OCI-LY3 (cell line): Measurements from ENCODE around the gene NCLN.

Experiments
- EZH2phosphoT487 ChIP-seq: fragments of 200-600 bp; shearing (Covaris generic); IDR thresholded peaks from 2 replicates; pipeline ENCODE4 v1.6.1; 2018; ENCODE audit warnings: antibody characterized with exemption, mixed run types, low read depth
- TF ChIP-seq, protein P1 (sequence below): fragments of 200-600, 300-600 bp; sonication (generic); IDR thresholded peaks from 2 replicates; pipeline ENCODE4 v1.5.1; 2014; ENCODE audit warnings: antibody characterized with exemption, low read length, low read depth

DNA sequence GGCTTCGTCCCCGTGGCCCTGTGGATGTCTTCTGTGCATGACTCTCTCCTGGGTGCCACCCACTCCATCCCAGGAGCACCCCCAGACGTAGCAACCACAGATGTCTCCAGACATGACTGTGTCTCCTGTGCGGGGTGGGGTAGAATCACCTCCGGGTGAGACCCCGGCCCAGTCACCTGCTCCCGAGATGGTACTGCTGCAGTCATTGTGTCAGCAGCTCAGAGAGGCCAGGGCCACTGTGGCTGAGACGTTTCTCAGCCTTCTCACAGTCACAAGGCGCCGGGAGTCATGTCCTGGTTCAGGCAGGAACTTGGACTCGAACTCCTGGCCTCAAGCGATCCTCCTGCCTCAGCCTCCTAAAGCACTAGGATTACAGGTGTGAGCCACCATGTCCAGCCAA is 16.6 kb downstream of the NCLN start:
- TF ChIP-seq, protein P1, sequence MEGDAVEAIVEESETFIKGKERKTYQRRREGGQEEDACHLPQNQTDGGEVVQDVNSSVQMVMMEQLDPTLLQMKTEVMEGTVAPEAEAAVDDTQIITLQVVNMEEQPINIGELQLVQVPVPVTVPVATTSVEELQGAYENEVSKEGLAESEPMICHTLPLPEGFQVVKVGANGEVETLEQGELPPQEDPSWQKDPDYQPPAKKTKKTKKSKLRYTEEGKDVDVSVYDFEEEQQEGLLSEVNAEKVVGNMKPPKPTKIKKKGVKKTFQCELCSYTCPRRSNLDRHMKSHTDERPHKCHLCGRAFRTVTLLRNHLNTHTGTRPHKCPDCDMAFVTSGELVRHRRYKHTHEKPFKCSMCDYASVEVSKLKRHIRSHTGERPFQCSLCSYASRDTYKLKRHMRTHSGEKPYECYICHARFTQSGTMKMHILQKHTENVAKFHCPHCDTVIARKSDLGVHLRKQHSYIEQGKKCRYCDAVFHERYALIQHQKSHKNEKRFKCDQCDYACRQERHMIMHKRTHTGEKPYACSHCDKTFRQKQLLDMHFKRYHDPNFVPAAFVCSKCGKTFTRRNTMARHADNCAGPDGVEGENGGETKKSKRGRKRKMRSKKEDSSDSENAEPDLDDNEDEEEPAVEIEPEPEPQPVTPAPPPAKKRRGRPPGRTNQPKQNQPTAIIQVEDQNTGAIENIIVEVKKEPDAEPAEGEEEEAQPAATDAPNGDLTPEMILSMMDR = no peak
- no peak for TF ChIP-seq EZH2phosphoT487
